H1 (cell line): ENCODE data around the gene GPR155. TPM values are rescaled to one million over a fixed set of nuclear protein-coding genes. Genes with fewer than 3 reads are reported as not detected.

ENCODE experiments used
- CTCF ChIA-PET: fragments of 300-600 bp; sonication (Branson Sonifier 250); formaldehyde crosslinking; loops from one replicate; lab custom pipeline; 2021; ENCODE audit not compliant: partially characterized antibody; lab: Charles Lee
- POLR2A ChIA-PET: fragments of 300-600 bp; sonication (Branson Sonifier 250); formaldehyde crosslinking; loops from one replicate; lab custom pipeline; 2021; ENCODE audit warnings: inconsistent platforms; ENCODE audit not compliant: partially characterized antibody; lab: Charles Lee
- DNase-seq, 2 experiments: peaks; one replicate each; pipeline versions ENCODE4 v3.0.0 to v3.0.0-alpha.2; 2010 to 2022; ENCODE audit warnings: low spot score in 2 of 2, low read depth in 1 of 2, mixed read lengths in 1 of 2
- FAIRE-seq: peaks from 2 replicates; lab custom pipeline; 2011; peaks lifted over from hg19 to GRCh38; lab: Jason Lieb, UNC
- H2AFZ ChIP-seq: 2 replicates; pipeline ENCODE4 v1.8.1; 2012; ENCODE audit warnings: low read length, inconsistent platforms
- H2AK5ac ChIP-seq: 2 replicates; pipeline ENCODE4 v1.6.1; 2013; ENCODE audit warnings: low read depth, low read length
- H2BK120ac ChIP-seq: replicated peaks from 2 replicates; pipeline ENCODE3; 2013; ENCODE audit warnings: low read depth, low read length, inconsistent platforms
- H2BK12ac ChIP-seq: 2 replicates; pipeline ENCODE4 v1.6.1; 2013; ENCODE audit warnings: low read depth, low read length
- H2BK15ac ChIP-seq: 2 replicates; pipeline ENCODE4 v1.6.1; 2013; ENCODE audit warnings: low read length
- H2BK20ac ChIP-seq: 2 replicates; pipeline ENCODE4 v1.6.1; 2013; ENCODE audit warnings: low read length
- H2BK5ac ChIP-seq: 2 replicates; pipeline ENCODE4 v1.6.1; 2013; ENCODE audit warnings: low read depth, low read length
- H3K14ac ChIP-seq: 2 replicates; pipeline ENCODE4 v1.6.1; 2013; ENCODE audit warnings: inconsistent platforms; ENCODE audit not compliant: insufficient read length
- H3K18ac ChIP-seq: 2 replicates; pipeline ENCODE4 v1.6.1; 2013; ENCODE audit warnings: low read length; ENCODE audit errors: extremely low read depth
- H3K23ac ChIP-seq: 2 replicates; pipeline ENCODE4 v1.6.1; 2013; ENCODE audit warnings: inconsistent platforms; ENCODE audit not compliant: insufficient read length
- H3K23me2 ChIP-seq: 2 replicates; pipeline ENCODE4 v1.6.1; 2013; ENCODE audit warnings: low read depth, low read length
- H3K27ac ChIP-seq: 2 replicates; pipeline ENCODE4 v1.6.1; 2011; ENCODE audit warnings: low read depth, low read length, inconsistent platforms
- H3K27me3 ChIP-seq, 4 experiments: replicated peaks in 1 of 4; 1 replicate in 1 of 4; 2 replicates in 3 of 4; pipeline versions ENCODE4 v1.6.1 to v1.8.1; 2011 to 2013; ENCODE audit warnings: low read length in 3 of 4, mild to moderate bottlenecking in 3 of 4, inconsistent platforms in 2 of 4, mixed read lengths in 2 of 4, moderate library complexity in 1 of 4; ENCODE audit not compliant: control insufficient read depth in 3 of 4, insufficient read depth in 3 of 4; ENCODE audit errors: extremely low read depth in 1 of 4
- H3K36me3 ChIP-seq, 4 experiments: 2 replicates each; pipeline versions ENCODE4 v1.6.1 to v1.8.1; 2011 to 2013; ENCODE audit warnings: mild to moderate bottlenecking in 4 of 4, low read length in 3 of 4, moderate library complexity in 2 of 4, control low read depth in 1 of 4, inconsistent platforms in 1 of 4; ENCODE audit not compliant: insufficient read depth in 4 of 4, control insufficient read depth in 2 of 4
- H3K4ac ChIP-seq: replicated peaks from 2 replicates; pipeline ENCODE3; 2013; ENCODE audit warnings: low read length, low read depth, mixed read lengths, inconsistent platforms; ENCODE audit not compliant: insufficient read length
- H3K4me1 ChIP-seq, 4 experiments: replicated peaks in 1 of 4; 1 replicate in 1 of 4; 2 replicates in 3 of 4; pipeline versions ENCODE4 v1.6.1 to v1.8.1; 2011 to 2013; ENCODE audit warnings: low read length in 3 of 4, inconsistent platforms in 2 of 4, mixed read lengths in 1 of 4; ENCODE audit not compliant: insufficient read depth in 4 of 4, control insufficient read depth in 3 of 4
- H3K4me2 ChIP-seq, 2 experiments: 2 replicates each; pipeline versions ENCODE4 v1.6.1 to v1.8.1; 2011 to 2013; ENCODE audit warnings: low read depth in 2 of 2, low read length in 2 of 2, control low read depth in 1 of 2, inconsistent platforms in 1 of 2, mild to moderate bottlenecking in 1 of 2; ENCODE audit not compliant: insufficient read depth in 1 of 2
- H3K4me3 ChIP-seq, 4 experiments: fragments of 200-600, 300-600 bp in 1 of 4; sonication (generic), shearing (Covaris generic), sonication (Bioruptor Twin) in 1 of 4; 2 replicates each; pipeline versions ENCODE4 v1.5.1 to v1.8.1; 2011 to 2016; ENCODE audit warnings: low read length in 4 of 4, low read depth in 3 of 4, control low read depth in 2 of 4, inconsistent platforms in 2 of 4, mild to moderate bottlenecking in 2 of 4, mixed read lengths in 1 of 4, moderate library complexity in 1 of 4; ENCODE audit not compliant: insufficient read depth in 2 of 4; ENCODE audit errors: extremely low read depth in 1 of 4
- H3K56ac ChIP-seq: replicated peaks from 2 replicates; pipeline ENCODE3; 2013; ENCODE audit warnings: low read depth, mild to moderate bottlenecking, mixed read lengths, low read length, inconsistent platforms; ENCODE audit not compliant: insufficient read length
- H3K79me1 ChIP-seq: 2 replicates; pipeline ENCODE4 v1.6.1; 2013; ENCODE audit warnings: low read depth, low read length, control low read depth
- H3K79me2 ChIP-seq, 2 experiments: 2 replicates each; pipeline versions ENCODE4 v1.6.1 to v1.8.1; 2012 to 2013; ENCODE audit warnings: low read length in 2 of 2, mild to moderate bottlenecking in 2 of 2, inconsistent platforms in 1 of 2; ENCODE audit not compliant: insufficient read depth in 2 of 2, control insufficient read depth in 1 of 2
- H3K9ac ChIP-seq, 4 experiments: replicated peaks in 1 of 4; 1 replicate in 1 of 4; 2 replicates in 3 of 4; pipeline versions ENCODE4 v1.6.1 to v1.8.1; 2011 to 2013; ENCODE audit warnings: low read depth in 3 of 4, low read length in 3 of 4, control low read depth in 2 of 4, mild to moderate bottlenecking in 2 of 4, moderate library complexity in 2 of 4, inconsistent platforms in 1 of 4; ENCODE audit errors: extremely low read depth in 1 of 4
- H3K9me3 ChIP-seq, 2 experiments: 2 replicates each; pipeline versions ENCODE4 v1.6.1 to v1.8.1; 2012 to 2013; ENCODE audit warnings: mild to moderate bottlenecking in 2 of 2, moderate library complexity in 2 of 2, control low read depth in 1 of 2, inconsistent platforms in 1 of 2, low read depth in 1 of 2, low read length in 1 of 2, mixed read lengths in 1 of 2; ENCODE audit not compliant: insufficient read depth in 2 of 2
- H4K20me1 ChIP-seq, 2 experiments: replicated peaks in 1 of 2; 2 replicates each; pipeline versions ENCODE3 to v1.8.1; 2011 to 2013; ENCODE audit warnings: inconsistent platforms in 2 of 2, low read length in 2 of 2, mild to moderate bottlenecking in 1 of 2; ENCODE audit not compliant: insufficient read depth in 2 of 2, control insufficient read depth in 1 of 2
- H4K5ac ChIP-seq: 2 replicates; pipeline ENCODE4 v1.6.1; 2013; ENCODE audit warnings: low read length, low read depth, mixed read lengths, inconsistent platforms; ENCODE audit not compliant: insufficient read length
- H4K8ac ChIP-seq: 2 replicates; pipeline ENCODE4 v1.8.0; 2013; ENCODE audit warnings: mild to moderate bottlenecking, moderate library complexity, low read length, inconsistent platforms; ENCODE audit not compliant: insufficient read depth; ENCODE audit errors: extremely low read depth
- H4K91ac ChIP-seq: replicated peaks from 2 replicates; pipeline ENCODE3; 2013; ENCODE audit warnings: low read length, mixed read lengths, inconsistent platforms; ENCODE audit not compliant: insufficient read length
- CHD1 ChIP-seq: IDR thresholded peaks from 2 replicates; pipeline ENCODE4 v1.6.1; 2012; ENCODE audit warnings: low read depth, low read length, improper control_type of control experiment
- GTF2F1 ChIP-seq: IDR thresholded peaks from 2 replicates; pipeline ENCODE4 v1.6.1; 2012; ENCODE audit warnings: low read depth, low read length, improper control_type of control experiment, borderline replicate concordance
- JUN ChIP-seq: IDR thresholded peaks from 2 replicates; pipeline ENCODE4 v1.6.1; 2011; ENCODE audit warnings: low read depth, mild to moderate bottlenecking, improper control_type of control experiment, low read length
- KDM1A ChIP-seq: fragments of 200-600, 300-600 bp; sonication (generic); IDR thresholded peaks from 2 replicates; pipeline ENCODE4 v1.7.1; 2016; ENCODE audit warnings: mild to moderate bottlenecking, low read length, borderline replicate concordance
- SUZ12 ChIP-seq: fragments of 200-600 bp; sonication (generic); IDR thresholded peaks from 2 replicates; pipeline ENCODE4 v1.6.1; 2012; ENCODE audit warnings: mild to moderate bottlenecking, inconsistent platforms, low read length, moderate library complexity, mixed read lengths
- WGBS, 2 experiments: shearing (Covaris generic) in 1 of 2; methylation state at CpG; one replicate each; pipeline versions ENCODE4 v1.1.6 to v1.1.7; 2013 to 2015; ENCODE audit warnings: low lambda C conversion rate in 2 of 2, mixed read lengths in 2 of 2, inconsistent platforms in 1 of 2, low coverage in 1 of 2, missing lambda C conversion rate in 1 of 2; ENCODE audit not compliant: insufficient replicate concordance in 2 of 2, insufficient coverage in 1 of 2, insufficient read length in 1 of 2; ENCODE audit errors: extremely low coverage in 1 of 2, missing lambda C conversion rate in 1 of 2; 5-methylcytosine and 5-hydroxymethylcytosine counted together
- polyA plus RNA-seq, 7 experiments: library from polyadenylated mRNA; depleted of rRNA in 3 of 7; stranded (reverse) in 5 of 7; unstranded in 2 of 7; fragments of >200 nt in 5 of 7; fragments of 200-250 nt in 2 of 7; gene quantifications; 1 replicate in 5 of 7; 2 replicates in 1 of 7; 4 replicates in 1 of 7; pipeline versions ENCODE4 v1.2.1 to v1.2.3, GENCODE V29; 2011 to 2013; ENCODE audit warnings: missing spikeins in 2 of 7, mixed read lengths in 2 of 7
- total RNA-seq: library from RNA; stranded (reverse); fragmentation: NEBNext Ultra II Directional; extraction: Animal tissue kit (Norgen Biotek cat#: 25700); gene quantifications from 2 replicates; pipeline ENCODE4 v1.2.1, GENCODE V29; 2021
- TF ChIP-seq, protein P1 (sequence below): IDR thresholded peaks from 2 replicates; pipeline ENCODE4 v1.6.1; 2011; ENCODE audit warnings: low read depth, mild to moderate bottlenecking, low read length; ENCODE audit not compliant: insufficient read depth

GPR155 gene
- total and polyA plus RNA-seq, 2 of the 8 experiments (the other 6 are each of a cell fraction or from before 2014, with no cell fraction given), result 0.26 to 2.1 TPM

DNA sequence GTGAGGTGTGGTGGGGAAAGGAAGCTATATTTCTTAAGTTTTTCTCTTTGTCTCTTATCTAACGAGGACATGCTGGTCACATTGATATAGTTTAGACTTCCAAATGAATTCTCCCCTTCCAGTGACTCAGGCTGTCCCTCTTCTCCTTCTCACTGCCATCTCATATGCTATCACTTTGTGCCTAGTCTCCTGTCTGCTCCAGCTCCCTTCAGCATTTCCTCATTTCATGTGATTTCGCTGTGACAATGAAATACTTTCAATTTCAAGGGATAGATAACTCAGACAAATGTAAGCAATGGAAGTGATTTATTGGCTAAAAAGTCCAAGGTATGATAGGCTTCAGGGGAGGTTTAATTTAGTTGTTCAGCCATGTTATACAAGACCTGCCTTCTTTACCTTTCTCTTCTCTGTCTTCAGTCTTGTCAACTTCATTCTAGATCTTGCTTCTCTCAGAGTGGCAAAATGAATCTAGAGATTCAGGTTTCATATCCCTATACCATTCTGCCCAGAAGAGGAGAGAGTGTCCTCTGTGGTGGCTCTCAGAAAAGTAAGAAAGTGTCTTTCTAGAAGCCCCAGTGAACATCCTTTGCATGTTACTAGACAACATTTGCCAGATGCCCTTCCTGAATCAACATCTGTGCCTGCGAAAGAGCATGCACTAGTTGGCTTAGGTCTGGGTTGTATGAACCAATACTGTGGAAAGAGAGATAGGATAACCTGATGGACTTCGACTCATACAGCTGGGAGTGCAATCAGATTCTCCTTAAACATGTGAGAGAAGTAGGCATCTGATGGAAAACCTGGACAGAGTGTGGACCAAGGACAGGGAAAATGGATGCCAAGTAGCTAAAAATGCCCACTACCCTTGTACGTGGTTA lies 29.9 kb upstream of the GPR155 start:
- Histone ChIP-seq H3K79me1 (no peaks in the 10 kb centered on the region), H2BK12ac (no peak overlapping the region), H3K27ac (no peak overlapping the region), H2AFZ (no peak overlapping the region), H2BK5ac (no peak overlapping the region), H4K5ac (no peak overlapping the region), H3K9ac (no peak overlapping the region), H3K4me2 (no peak overlapping the region), H3K79me2 (no peaks in the 10 kb centered on the region), H2BK20ac (no peak overlapping the region), H2BK120ac (no peak overlapping the region), H4K8ac (no peak overlapping the region), H3K23ac (no peak overlapping the region), H3K4ac (no peak overlapping the region), H3K4me1 (no peaks in the 10 kb centered on the region), H4K91ac (no peak overlapping the region)
- DNase-seq (no peak), FAIRE-seq (no peak)
- POLR2A ChIA-PET, result no interaction called here
- no peak for TF ChIP-seq CHD1
- no peak for TF ChIP-seq KDM1A
- no peak for TF ChIP-seq SUZ12
- TF ChIP-seq GTF2F1, result no peak
- TF ChIP-seq, protein P1, sequence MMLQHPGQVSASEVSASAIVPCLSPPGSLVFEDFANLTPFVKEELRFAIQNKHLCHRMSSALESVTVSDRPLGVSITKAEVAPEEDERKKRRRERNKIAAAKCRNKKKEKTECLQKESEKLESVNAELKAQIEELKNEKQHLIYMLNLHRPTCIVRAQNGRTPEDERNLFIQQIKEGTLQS, result no peak
- no peak for TF ChIP-seq JUN
- TF ChIP-seq, all 59 proteins: peak for 0
- H3K23me2 ChIP-seq, result 0 out of 2 replicates have a peak, but pooled peaks cover 2% of the 10 kb centered on the region
- WGBS, 2 experiments, result 88% methylated on average over 5 of the region's 5 CpGs; no CpG with 5 or more reads in 1 of the 2 experiments
- CTCF ChIA-PET, result interaction anchor here (0.6 to 2.0 kb wide), 4 partner anchors 31 to 379 kb away, joined by 3 to 4 read pairs (median 4); no protein-coding TSS in a partner anchor
- no peak overlapping the region for H3K56ac ChIP-seq
- H2AK5ac ChIP-seq, result no peak overlapping the region
- no peak overlapping the region for H3K4me3 ChIP-seq
- H3K27me3 ChIP-seq, result no peaks in the 10 kb centered on the region
- H3K9me3 ChIP-seq, result peaks cover 8% of the 10 kb centered on the region in 2 experiments
- no peak overlapping the region for H3K18ac ChIP-seq
- no peak overlapping the region for H3K14ac ChIP-seq
- no peaks in the 10 kb centered on the region for H4K20me1 ChIP-seq
- H2BK15ac ChIP-seq, result no peak overlapping the region
- no peaks in the 10 kb centered on the region for H3K36me3 ChIP-seq
